Posterior vena cava (tissue), 2 donors: ENCODE data around the gene PDE1A. TPM values are rescaled to one million over a fixed set of nuclear protein-coding genes. Genes with fewer than 3 reads are reported as not detected.
"Not testable (repeated sequence)": the region's sequence is repeated elsewhere in the genome, so short reads cannot be mapped to it uniquely, and the experiment has no call there.

Experiments used
- DNase-seq: peaks from one replicate; pipeline ENCODE4 v3.0.0-alpha.2; 2020; ENCODE audit warnings: low spot score
- intact Hi-C, 2 donors: fragments of 100-400 bp; cut with DNase I; formaldehyde crosslinking; loops; one replicate each; pipeline versions ENCODE4 v1.14.1 to v1.14.2; 2022 to 2023
- total RNA-seq, 2 donors: library from RNA; stranded (reverse); fragmentation: NEBNext Ultra II Directional; extraction: Animal tissue kit (Norgen Biotek cat#: 25700); gene quantifications; one replicate each; pipeline ENCODE4 v1.2.1, GENCODE V29; 2021
- donor health status: DM: yes; HTN: yes; CAD: no.
- donor health status: DM: yes; HTN: yes; CAD: no.

The PDE1A gene
- total RNA-seq, 2 donors from 2014 or later: 7.7 to 15.1 TPM

DNA sequence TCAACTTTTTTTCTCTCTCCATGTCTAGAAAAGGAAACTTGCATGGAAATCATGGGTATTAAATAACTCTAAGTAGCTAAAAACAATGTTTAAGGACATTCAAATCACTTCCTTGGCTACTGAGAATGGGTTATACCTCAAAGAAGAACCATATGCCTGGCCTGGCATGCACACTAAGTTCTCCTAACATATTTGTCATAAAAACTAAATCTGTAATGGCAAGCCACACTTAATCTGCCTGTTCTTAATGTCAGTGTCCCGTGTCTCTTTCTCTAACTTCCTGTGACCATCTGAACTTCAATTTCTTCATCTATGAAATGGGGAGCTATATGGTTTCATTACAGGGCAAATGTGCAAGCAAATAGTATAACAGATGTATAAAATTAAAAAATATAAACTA, 11.1 kb downstream of the PDE1A start:
- intact Hi-C loops: no loop called here
- DNase-seq: no peak

DNA sequence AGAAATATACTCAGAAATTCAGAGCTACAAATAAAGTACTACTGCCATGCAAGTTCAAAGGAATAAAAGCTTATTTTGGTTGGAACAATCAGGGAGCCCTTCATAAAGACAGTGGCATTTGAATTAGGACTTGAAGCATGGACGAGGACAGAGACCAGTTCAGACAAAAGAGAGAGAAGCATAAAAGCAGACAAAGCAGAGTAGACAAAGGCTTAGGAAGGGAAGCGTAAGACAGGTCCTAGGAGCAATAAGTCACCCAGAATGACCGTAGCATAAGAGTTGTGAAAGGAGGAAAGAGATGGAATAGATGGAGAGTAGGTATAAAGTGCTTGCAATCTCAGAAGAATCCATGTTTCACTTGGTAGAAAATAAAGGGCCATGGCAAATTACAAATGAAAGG, 14.0 kb downstream of the PDE1A start:
- DNase-seq: no peak
- intact Hi-C loops: no loop called here

DNA sequence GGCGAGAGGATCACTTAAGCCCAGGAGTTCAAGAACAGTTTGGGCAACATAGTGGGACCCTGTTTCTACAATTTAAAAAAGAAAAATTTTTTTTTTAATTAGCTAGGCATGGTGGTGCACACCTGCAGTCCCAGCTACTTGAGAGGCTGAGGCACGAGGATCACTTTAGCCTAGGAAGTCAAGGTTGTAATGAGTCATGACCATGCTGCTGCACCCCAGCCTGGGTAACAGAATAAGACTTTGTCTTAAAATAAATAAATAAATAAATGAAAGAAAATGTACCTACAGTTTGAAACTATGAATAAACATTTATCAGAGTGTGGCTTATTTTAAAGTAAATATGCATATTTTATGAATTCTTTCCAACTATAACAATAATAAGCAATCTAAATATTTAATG, 16.7 kb downstream of the PDE1A start:
- DNase-seq: no peak
- intact Hi-C loops: no loop called here

DNA sequence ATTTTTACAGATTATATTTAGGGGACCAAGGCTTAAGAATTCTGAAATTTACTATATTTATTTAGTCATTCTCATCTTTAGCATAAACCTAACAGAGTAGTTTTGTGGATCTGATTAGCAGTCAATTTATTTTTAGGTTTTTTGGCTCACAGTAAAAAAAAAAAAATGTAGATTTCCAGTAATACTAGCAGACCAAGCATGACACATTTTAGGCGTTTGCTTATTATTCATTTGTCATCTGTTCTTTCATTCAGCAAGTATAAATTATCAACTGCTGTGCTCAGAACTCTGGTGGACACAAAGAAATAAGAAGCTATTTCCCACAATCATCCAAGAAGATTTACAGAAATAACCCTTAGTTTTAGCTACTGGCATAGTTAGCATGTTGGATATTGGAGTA, 20.6 kb downstream of the PDE1A start:
- intact Hi-C loops: no loop called here
- DNase-seq: no peak

DNA sequence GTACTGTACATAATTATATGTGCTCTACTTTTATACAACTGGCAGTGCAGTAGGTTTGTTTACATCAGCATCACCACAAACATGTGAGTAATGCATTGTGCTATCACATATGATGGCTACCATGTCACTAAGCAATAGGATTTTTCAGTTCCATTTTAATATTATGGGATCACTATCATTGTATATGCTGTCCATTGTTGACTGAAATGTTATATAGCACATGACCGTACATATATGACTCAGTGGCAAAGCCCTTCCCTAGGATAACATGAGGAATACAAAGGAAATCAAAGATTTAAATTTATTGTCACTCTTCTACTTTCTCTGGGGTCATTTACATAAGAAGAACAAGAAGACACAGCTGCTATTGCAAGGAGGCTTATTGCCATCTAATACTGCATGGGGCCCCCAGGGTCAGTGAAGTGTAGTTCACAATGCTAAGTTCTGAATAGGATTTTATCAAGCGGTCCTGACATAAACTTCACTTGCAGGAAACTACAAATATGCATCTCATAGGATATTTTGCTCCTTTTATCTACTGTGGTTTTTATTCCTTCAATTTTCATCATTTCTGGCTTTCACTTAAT, 21.8 kb downstream of the PDE1A start:
- no peak for DNase-seq
- intact Hi-C loops: no loop called here

DNA sequence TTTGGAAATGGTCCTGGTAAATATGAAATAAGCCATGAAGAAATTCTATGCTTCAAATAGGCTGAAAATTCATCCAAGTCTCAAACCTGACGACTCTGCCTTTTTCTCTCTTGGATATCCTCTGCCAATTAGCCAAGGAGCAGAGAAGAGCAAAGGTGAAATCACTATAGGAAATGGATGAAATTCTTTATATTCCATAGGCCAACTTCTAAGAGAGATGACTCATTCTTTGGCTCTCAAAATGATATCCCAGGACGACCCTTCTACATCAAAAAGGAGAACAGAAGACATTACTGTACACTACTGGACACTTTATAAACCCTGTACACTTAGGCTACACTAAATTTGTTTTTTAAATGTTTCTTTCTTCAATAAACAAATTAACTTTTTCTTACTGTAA, 22.7 kb downstream of the PDE1A start:
- no peak for DNase-seq
- intact Hi-C loops: no loop called here

DNA sequence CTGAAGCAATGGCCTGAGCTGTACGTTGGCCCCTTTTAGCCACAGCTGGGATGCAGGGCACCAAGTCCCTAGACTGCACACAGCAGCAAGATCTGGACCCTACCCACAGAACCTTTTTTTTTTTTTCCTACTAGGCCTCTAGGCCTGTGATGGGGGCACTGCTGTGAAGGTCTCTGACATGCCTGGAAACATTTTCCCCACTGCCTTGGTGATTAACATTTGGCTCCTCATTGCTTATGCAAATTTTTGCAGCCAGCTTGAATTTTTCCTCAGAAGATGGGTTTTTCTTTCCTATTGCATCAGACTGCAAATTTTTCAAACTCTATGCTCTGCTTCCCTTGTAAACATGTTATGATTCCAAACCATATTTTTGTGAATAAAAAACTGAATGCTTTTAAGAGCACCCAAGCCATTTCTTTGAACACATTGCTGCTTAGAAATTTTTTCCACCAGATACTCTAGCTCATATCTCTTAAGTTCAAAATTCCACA, 33.5 kb downstream of the PDE1A start:
- intact Hi-C loops: no loop called here
- DNase-seq: no peak

DNA sequence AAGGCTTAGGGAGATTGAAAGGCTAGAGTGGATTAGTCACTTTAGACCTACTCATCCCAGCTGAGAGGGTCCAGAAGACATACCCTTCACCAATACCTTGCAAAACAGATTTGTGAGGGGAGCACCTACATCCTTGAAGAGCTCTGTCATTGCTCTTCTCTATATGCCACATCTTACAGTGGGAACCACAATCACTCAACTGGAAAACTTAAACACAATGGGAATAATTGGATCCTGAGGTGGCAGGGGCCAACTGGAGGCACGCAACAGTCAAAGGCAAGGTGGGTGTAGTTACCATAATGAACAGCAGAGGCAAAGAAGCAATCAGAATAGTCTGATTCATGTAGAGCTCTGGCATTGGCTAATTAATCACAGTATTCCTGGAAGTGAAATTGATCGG, 35.4 kb downstream of the PDE1A start:
- intact Hi-C loops: no loop called here
- DNase-seq: no peak

DNA sequence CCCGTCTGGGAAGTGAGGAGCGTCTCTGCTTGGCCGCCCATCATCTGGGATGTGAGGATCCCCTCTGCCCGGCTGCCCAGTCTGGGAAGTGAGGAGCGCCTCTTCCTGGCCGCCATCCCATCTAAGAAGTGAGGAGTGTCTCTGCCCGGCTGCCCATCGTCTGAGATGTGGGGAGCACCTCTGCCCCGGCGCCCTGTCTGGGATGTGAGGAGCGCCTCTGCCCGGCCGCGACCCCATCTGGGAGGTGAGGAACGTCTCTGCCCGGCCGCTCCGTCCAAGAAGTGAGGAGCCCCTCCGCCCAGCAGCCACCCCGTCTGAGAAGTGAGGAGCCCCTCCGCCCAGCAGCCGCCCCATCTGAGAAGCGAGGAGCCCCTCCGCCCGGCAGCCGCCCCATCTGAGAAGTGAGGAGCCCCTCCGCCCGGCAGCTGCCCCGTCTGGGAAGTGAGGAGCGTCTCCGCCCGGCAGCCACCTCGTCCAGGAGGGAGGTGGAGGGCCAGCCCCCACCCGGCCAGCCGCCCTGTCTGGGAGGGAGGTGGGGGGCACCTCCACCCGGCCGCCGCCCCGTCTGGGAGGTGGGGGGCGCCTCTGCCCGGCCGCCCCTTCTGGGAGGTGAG, 40.5 kb downstream of the PDE1A start:
- intact Hi-C loops, DNase-seq: not testable (repeated sequence)

DNA sequence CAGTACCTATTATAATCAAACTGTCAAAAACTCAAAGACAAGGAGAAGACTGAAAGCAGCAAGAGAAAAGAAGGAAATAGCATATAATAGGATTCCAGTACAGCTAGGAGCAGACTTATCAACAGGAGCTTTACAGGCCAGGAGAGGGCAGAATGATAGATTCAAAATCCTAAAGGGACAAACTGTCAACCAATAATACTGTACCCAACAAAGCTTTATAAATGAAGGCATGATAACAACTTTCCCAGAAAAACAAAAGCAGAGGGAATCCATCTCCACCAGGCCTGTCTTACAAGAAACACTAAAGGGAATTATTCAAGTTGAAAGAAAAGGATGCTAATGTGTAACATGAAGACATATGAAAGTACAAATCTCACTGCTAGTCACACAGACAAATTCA, 42.0 kb downstream of the PDE1A start:
- intact Hi-C loops: no loop called here
- no peak for DNase-seq

DNA sequence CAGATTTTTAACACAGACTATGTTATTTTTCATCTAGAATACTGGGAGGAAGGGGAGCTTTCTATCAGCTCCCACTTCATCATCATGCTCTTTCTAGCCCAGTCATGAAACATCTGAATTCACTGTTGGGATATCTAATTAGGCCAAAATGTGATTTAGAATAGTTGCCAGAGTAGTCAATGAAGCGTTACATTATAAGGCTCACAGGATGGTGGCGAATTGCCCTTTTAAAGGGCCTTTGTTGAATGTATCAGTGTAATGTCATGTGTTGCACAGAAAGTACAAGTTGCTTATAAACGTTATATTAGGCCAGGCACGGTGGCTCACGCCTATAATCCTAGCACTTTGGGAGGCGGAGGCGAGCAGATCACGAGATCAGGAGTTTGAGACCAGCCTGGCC, 45.6 kb downstream of the PDE1A start:
- intact Hi-C loops: no loop called here

DNA sequence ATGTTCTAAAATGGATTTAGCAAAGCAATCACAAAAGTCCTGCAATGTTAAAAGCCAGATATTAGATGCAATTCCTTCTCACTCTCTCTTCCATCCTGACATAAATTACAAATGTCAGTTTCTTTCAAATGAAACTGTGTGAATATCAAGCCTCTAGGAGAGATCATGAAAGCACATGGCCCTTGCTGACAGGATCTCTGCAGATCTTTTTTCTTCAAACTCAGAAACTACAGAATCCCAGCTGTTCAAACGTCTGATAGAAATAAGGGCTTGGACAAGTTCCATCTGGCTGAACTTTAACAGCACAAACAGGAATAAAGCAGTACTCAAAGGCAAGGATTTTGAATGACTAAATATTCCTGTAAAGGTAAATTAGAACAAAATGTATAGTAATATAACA, 47.6 kb downstream of the PDE1A start:
- no peak for DNase-seq
- intact Hi-C loops: no loop called here

More for the DNA sequence above, 45.6 kb downstream of the PDE1A start:
- no peak for DNase-seq

DNA sequence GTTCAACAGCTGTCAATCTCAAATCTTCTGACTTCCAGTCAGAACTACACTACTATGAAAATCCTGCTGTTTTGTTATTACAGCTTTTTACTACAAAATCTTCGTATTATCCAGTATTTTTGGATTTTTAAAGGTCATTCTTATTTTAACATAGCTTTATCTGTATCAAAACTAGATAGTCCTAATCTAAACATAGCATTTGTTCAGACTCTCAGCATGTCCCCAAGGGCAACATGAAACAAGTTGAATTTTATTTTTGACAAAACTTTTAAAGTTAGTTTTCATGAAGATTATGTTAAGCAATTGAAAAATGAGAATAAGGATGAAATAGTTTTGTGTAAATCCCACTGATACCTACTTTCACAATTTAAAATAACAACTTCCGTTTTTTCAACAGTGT, 48.1 kb downstream of the PDE1A start:
- no peak for DNase-seq
- intact Hi-C loops: no loop called here

DNA sequence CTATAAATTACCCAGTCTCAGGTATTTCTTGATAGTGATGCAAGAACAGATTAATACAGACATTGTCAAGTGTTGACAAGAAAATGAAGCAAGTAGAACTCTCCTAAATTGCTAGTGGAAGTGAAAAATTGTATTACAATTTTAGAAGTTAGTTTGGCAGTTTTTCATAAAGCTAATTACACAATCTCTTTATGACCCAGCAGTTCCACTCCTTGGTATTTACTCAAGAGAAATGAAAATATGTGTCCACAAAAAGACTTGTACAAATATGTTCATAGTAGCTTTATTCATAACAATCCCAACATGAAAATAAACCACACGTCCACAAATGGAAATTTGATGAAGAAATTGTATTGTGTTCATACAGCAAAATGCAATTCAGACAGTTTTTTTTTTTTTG, 49.4 kb downstream of the PDE1A start:
- intact Hi-C loops: no loop called here
- no peak for DNase-seq

DNA sequence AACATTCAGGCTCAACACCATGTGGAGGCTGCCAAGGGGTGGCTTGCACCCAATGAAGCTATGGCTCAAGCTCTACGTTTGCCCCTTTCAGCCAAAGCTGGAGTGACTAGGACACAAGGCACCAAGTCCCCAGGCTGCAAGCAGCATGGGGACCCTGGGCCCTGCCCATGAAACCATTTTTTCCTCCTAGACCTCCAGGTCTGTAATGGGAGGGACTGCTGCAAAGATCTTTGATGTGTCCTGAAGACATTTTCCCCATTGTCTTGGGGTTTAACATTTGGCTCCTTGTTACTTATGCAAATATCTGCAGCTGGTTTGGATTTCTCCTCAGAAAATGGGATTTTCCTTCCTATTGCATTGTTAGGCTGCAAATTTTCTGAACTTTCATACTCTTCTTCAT, 51.0 kb downstream of the PDE1A start:
- DNase-seq: no peak
- intact Hi-C loops: no loop called here

DNA sequence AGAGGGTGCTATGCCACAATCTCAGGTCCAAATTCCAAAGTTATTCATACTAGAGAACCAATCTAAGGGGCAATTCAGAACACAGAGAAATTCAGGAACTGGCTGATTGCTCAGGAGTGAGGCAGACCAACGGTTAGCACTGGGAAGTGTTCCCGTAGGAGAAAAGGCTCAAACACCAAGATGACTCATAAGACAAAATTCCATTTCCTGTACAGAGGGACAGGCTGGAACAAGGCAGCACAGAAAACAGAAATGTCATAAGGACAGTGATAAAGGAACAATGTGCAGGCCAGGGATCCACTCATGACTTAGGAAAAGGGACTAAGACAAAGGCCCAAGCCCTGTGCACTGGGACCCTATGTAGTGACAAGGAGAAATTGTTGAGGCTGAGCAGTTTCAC, 54.2 kb downstream of the PDE1A start:
- intact Hi-C loops: no loop called here
- DNase-seq: no peak

DNA sequence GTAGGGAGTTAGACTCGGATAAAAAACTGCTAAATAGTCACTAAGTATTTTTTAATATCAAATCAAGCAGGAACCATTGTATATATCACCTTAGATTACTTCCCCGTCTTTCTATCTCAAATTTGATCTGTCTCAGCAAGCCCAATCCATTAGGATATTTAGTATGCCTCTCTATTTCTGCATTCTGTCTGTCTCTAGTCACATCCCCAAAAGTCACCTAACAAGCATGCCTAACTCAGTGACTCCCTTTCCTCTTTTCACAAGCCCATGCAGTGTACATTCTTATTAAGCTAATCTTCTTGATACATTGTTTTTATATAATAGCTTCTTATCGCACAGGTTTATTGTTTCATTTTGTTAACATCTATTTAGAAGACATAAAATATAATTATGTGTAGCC, 57.8 kb downstream of the PDE1A start:
- no peak for DNase-seq
- intact Hi-C loops: no loop called here

DNA sequence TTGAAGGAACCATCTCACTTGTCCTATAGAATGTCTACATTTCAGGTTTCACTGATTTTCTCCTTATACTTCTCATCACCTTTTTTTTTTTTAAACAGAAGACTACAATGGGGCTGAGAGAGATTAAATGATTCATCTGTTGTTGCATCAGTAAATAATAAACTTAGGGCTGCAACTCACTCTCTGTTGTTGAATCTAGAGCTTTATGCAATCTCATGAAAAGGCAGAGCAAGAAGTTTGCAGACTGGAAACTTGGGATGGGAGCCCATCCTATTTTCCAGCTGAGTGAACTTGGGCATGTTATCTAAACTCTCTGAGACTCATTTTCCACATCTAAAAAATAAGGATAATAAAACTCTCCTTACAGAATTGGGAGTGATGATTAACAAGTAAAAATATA, 58.4 kb downstream of the PDE1A start:
- intact Hi-C loops: no loop called here
- DNase-seq: no peak

DNA sequence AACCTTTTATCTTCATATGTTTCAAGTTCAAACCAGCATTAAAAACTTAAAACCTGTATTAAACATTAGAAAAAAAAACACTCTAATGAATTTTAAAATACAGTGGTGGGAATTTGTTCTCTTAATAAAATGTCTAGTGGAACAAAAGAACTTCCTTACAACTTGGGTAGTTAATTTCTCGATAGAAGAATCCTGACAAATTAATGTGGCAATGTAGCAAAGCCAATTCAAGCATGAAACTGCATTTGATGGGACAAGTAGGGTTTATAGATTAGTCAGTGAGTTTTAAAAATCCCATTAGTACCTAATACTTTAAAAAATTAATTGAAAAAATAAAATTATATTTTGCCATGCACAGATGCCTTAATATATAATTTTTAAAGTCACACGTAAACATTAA, 59.4 kb downstream of the PDE1A start:
- intact Hi-C loops: no loop called here
- no peak for DNase-seq

DNA sequence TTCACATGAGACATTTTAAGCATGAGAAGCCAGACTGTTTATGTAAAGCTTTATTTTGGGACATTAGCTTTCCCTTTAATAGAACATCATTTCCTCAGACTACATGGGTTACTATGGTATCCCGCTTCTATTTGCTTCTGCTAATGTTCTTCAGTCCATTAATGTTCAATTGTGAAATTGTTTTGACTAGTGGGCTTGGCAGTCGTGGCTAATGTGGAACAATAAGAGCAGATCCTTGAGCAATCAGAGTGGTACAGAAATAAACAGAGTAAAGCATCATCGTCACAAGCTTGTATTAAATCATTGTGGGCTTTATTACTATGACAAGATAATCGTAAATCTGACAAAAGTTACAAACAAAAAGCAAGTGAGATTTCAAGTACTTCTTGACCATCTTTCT, 60.2 kb downstream of the PDE1A start:
- no peak for DNase-seq

DNA sequence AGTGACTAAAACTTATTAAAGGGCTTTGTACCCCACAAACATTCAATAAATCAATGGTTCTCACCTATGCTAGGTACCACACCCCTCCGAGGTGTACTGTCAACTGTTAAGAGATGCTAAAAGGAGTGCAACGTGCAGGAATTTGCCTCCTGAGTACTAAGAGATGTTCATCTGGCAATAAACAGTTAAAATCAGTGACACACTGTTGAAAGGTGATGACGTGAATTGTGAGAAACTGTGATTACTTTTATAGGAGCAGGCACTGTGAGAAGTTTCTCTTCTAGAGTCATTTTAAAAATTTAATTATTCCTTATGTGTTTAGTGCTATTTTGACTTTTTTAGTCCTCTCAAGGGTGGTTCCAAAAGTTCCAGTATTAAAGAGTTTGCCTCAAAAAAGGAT, 61.0 kb downstream of the PDE1A start:
- intact Hi-C loops: no loop called here
- no peak for DNase-seq

More for the DNA sequence above, 60.2 kb downstream of the PDE1A start:
- intact Hi-C loops: no loop called here

DNA sequence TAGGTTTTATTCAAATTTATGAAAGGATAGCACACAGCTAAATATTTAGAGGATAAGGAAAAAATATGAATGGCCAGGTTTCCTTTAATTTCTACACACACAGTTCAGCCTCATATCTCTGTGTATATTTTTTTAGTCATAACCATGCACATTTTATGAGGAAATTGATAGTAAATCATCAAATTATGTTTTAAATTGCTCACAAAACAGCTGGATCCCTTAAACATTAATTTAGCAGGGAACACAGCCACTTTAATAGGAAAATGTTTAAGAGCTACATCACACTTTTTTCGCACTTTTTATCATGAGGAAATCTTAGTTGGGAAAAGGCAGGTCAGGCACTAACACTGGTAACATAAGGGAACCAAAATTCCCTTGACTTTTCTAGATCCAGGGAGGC, 65.4 kb downstream of the PDE1A start:
- intact Hi-C loops: no loop called here
- DNase-seq: no peak
